GM19239 (cell line): ENCODE results near the gene C1QB.

ENCODE experiments used
- DNase-seq: peaks from one replicate; pipeline ENCODE4 v3.0.0; 2011; ENCODE audit warnings: low spot score; ENCODE audit not compliant: insufficient read length
- FAIRE-seq: peaks from 2 replicates; lab custom pipeline; 2011; peaks lifted over from hg19 to GRCh38; lab: Jason Lieb, UNC

The C1QB gene, protein sequence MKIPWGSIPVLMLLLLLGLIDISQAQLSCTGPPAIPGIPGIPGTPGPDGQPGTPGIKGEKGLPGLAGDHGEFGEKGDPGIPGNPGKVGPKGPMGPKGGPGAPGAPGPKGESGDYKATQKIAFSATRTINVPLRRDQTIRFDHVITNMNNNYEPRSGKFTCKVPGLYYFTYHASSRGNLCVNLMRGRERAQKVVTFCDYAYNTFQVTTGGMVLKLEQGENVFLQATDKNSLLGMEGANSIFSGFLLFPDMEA

DNA sequence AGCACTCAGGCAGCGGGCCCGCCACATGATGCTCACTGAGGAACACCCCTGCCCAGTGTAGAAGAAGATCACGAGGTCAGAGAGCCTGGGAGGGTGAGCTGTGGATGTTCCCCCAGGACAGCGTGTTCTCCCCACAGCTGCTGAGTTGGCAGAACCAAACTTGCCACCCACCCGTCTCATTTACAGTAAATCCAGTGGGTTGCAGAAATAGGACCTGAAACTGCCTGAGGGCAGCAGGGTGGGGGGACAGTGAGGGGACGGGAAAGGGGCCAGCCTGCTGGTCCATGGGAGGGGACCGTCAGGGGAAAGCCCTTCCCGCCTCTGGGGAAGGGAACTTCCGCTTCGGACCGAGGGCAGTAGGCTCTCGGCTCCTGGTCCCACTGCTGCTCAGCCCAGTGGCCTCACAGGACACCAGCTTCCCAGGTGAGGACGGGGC is at the start of gene C1QB:
Gene C1QB (plus strand): TSS at position 356 of the 436 bp plus-strand sequence. CDS start 6,227 bp downstream, outside the sequence.
- DNase-seq (no peak), FAIRE-seq (no peak)

DNA sequence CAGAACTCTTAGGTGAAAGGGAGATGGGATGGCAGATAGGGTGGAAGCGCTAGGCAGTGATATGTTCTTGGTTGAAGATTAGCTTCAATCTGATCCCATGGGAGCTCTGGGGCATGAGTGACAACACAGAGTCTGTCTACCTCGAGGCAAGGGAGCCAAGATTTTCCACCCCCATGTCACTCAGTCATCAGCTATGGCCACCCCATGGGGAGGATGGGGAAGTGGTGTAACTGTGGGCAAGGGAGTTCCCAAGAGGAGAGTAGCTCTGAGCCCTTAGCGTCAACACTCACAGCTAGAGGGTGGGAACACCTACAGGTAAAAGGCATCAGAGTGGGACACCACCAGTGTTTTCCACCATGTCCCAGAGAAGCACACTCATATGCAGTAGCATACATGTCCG is 46.9 kb upstream of the C1QB start:
- DNase-seq (no peak), FAIRE-seq (no peak)

DNA sequence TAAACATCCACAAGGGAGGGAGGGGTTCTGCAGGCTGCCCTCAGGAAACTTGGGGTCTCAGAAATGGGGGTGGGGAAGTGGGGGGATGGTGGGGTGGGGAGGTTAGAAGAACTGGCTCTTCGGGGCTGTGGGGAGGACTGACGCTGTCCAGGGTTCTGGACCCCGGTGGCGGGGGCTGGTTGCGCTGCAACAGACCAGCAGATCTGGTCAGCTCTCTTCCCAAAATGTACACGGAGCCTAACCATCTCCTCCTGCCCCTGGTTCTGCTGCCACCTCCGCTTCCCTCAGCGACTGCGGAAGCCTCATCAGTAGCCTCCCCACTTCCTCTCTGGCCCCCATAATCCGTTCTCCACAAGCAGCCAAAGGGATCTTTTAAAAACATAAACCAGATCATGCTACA is 45.9 kb upstream of the C1QB start:
- no peak for FAIRE-seq
- DNase-seq = no peak

DNA sequence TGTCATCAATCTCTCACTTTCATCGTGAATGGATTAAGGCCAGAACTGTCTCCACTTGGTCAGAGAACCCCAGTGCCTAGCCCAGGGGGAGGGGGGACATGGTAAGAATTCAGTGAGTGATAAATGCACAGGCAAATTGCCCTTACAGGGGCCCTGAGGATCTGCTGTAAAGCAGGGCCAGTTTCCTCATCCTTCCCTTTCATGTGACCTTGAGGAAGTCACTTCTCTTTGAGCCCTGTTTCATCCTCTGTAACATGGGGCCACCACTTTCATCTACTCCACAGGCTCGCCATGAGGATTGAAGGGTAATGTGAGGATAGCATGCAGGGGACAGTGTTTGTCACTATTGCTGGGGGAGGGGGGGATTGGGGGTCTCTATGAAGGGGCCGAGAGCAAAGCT is 44.7 kb upstream of the C1QB start:
- no peak for FAIRE-seq
- no peak for DNase-seq

DNA sequence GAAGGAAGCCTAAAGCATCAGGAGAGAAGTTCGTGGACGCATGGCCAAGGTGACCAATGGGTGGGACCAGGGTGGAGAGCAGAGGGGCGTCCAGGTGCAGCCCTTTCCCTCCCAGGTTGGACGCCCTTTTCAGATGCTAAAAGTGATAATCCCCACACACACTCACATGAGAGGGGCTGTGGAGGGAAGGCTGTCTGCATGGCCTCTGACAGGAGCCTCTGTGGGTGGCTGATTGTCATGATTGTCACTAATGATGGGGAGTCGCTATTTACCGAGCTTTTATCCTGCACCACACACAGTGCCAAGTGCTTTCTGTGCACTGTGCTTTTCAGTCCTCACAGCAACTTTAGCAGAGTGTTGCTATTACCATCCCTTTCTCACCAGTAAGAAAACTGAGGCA is 43.7 kb upstream of the C1QB start:
- DNase-seq (no peak), FAIRE-seq (no peak)

DNA sequence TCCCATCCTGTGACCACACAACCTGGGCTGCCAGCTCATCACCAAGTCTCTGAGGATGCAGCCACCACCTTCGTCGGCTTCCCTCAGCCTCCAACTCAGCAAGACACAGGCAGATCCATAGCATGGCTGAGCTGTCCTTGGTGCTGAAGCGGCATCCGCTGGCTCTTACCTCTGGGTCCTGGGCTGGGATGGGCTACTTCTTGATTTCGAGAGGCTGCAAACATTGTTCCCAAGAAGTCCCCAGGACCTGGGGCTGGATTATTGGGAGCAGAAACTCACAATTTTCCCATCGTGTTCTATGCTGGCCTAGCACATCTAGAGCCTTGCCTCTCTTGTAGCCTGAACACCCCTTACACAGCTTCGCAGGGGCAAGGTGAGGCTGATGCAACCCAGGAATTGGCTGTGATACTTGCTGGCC is 41.5 kb upstream of the C1QB start:
- DNase-seq (no peak), FAIRE-seq (no peak)

DNA sequence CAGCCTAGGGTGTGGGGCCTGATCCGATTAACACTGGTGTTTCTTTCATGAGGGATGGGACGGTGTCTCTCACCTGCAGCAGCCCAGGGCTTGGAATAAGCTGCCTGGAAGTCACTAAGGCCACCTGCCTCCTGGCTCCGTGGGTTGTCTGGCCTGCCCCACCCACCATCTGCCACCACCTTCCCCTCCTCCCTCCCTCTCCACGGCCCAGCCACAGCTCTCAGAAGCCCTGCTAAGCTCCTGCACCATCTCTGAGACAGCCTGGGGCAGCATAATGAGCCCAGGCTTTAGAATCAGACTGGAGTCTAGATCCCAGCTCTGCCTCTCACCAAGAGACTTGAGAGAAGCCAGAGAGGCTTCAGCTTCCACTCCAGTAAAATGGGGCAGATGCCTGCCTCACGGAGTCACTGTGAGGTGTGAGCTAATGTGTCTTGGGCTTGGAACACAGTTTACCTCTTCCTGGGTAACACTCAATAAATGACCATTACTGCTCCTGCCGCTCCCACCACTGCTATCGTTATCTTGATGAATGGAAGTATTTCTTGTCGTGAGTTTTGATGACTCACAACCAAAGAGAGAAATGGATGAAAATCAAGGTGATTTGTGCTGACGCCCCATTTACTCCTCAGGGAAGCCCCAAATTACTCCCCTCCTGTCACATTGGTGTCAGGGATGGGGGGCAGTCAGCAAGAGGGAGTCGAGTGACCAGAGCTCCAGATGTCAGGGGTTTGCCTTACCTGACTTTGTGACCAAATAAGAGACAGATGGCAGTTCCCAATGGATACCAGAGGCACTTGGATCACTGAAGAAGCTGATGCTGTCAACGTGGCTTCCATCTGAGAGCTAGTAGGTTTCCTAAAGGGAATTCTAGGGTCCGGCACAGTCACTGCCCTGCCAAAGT is 40.1 kb upstream of the C1QB start:
- no peak for FAIRE-seq
- no peak for DNase-seq

DNA sequence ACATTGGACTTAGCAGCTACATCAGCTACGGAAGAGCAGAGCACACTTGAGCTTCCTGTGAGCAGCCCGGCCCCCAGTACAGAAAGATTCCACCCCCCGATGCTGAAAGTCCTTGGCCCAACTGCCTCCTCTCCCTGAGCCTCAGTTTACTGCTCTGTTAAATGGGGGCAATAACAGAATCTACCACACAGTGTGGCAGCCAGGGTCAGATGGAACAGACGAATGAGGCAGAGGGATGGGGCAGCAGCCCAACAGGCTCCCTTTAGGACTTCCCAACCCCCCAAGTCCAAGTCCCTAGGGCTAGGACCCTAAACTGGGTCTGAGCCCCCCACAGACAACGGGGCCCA is 39.5 kb upstream of the C1QB start:
- DNase-seq = no peak
- FAIRE-seq = no peak

DNA sequence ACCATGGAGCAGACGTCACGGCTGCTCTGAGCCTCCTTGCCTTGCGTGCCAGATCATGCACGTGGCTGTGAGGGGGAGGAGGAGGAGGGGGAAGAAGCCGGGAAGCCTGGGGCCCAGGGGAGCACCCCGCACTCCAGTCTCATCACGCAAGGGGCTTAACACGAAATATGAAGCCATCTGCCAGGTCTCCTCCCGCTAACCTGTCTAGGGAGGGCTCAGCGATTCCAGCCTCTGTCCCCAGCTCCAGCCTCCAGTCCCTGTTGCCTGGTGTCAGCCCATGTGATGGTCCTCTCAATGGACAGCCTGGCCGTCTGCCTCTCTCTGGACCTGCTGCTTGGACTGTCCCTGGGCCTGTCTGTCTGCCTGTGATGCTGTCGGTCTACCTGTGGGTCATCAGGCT is 39.1 kb upstream of the C1QB start:
- no peak for FAIRE-seq
- no peak for DNase-seq

DNA sequence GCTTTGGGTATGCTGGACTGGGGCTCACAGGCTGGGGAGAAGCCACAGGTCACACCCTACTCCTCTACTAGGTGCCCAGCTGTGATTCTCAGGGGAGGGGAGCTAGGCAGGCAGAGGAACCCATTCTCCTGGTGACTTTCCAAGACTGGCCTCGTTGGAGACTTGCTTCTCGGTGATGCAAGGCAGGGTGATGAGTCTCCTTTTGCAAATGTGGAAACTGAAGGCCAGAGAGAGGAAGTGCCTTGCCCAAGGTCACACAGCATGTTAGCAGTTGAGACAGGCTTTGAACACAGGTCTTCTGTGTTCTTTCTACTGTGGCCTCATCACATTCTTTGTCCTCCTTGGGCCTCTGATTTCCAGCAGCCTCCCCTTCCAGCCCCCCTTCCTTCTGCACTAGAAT is 37.1 kb upstream of the C1QB start:
- FAIRE-seq (no peak), DNase-seq (no peak)

DNA sequence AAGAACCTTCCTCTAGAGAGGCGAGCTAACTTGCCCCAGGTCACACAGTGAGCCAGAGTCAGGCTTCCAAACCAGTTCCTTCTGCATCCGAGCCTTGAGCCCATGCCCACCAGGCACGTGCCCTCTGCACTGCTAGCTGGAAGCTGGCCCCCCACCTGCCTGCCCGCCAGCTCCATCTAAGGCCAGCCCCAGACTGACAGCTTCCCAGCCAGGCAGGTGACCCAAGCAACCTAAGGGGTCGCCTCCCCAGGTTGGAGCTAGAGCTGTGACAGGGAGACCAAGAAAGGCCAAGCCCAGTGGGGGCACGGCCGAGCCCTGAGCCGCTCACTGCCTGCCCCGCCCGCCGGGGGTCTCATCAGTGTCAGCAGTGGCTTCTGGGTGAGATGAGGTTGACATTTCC is 36.5 kb upstream of the C1QB start:
- FAIRE-seq = no peak
- DNase-seq = no peak

DNA sequence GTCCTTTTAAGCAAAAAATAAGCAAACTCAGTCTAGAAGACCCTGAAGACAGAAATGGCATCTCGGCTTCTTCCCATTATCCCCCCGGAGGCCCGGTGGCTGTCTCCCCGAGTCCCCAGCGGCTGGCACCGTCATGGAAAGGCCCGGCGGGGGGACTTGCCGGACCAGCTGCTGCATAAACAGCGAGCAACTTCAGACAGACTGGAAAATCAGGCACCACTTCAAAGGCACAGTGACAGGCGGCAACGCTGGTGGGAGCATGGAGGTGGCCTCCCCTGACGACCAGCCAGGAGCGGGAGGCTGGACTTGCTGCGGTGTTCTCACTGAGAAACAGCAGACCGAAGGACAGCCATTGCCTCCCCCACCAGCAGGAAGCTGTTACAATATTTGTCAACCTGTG is 35.0 kb upstream of the C1QB start:
- no peak for FAIRE-seq
- DNase-seq = no peak

DNA sequence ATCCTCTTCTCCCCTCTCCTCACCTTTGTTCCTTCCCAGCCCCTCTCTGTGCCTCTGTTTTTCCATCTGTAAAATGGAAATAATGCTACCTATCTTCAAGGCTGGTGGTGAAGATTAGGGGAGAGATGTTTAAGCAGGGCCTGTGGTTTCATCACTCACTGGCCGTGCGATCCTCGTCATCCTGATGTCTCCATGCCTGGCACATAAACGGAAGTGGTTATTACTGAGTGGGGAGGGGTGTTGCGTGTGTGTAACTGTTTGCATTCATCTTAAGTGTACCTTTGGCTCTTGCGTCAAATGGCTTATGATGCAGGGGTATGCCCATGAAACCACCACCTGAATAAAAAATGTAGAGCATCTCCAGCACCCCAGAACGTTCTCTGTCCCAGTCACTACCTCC is 33.8 kb upstream of the C1QB start:
- DNase-seq (no peak), FAIRE-seq (no peak)

DNA sequence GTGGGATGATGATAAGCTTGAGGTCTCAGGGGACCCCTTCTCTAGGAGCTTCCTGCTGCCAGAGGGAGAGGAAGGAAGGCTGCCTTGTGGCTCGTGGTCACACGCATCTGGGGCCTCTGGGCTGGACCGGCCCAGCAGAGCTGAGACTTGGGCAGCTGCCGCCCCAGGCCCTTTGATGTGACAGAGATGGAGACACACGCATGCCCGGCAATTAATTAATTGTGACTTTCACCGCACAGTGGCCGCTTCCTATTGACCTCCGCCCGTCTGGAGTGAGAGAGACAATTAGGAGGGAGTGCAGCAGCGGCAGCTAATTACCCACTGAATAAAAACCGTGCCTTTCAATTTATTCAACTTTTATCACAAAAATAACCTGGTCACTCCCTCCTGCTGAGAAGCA is 33.2 kb upstream of the C1QB start:
- DNase-seq (no peak), FAIRE-seq (no peak)

DNA sequence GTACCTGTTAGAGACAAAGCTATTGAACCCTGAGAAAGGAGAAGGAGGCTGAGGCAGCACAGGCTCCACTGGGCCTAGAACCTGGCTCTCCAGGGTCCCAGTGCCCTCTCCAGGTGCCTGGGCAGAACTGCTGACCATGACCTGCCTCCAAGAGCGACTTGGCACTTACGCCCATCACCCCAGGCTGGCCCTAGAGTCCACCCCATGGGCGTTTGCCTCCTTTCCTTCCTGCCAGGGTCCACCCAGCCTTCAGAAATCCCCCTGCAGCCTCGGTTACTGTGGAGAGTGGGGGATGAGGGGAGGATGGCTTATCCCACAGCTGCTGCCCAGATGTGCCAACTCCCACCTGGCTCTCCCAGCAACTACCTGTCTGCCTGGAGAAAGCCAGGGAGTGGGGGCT is 31.3 kb upstream of the C1QB start:
- no peak for DNase-seq
- FAIRE-seq = no peak

DNA sequence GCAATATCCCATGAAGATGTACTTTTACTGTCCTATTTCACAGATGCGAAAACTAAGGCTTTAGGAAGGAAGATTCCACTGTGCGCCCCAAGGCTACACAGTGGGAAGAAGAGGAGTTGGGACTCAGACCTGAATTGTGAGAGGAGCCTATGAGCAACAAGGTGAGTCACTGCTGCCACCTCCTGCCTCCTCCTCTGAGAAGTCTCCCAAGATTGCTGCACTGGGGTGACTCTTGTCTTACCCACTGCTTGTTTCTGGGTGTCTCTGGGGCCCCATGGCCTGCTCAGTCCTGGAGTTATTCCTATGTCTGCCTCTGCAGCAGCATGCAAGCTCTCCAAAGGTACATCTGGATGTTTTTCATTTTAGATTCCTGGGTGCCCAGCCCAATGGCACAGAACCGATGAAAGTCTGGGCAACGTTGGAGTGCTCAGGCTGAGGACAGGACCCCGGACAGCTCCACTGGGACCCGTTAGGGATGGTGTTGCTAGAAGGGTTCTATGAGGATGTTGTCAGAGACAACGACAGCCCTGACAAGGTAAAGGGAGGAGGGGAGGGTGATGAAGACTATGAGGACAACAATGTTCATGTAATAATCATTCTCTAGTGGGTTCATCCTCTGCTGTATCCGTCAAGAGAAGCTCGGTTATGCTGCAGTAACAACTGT is 27.6 kb upstream of the C1QB start:
- FAIRE-seq = no peak
- DNase-seq = no peak

DNA sequence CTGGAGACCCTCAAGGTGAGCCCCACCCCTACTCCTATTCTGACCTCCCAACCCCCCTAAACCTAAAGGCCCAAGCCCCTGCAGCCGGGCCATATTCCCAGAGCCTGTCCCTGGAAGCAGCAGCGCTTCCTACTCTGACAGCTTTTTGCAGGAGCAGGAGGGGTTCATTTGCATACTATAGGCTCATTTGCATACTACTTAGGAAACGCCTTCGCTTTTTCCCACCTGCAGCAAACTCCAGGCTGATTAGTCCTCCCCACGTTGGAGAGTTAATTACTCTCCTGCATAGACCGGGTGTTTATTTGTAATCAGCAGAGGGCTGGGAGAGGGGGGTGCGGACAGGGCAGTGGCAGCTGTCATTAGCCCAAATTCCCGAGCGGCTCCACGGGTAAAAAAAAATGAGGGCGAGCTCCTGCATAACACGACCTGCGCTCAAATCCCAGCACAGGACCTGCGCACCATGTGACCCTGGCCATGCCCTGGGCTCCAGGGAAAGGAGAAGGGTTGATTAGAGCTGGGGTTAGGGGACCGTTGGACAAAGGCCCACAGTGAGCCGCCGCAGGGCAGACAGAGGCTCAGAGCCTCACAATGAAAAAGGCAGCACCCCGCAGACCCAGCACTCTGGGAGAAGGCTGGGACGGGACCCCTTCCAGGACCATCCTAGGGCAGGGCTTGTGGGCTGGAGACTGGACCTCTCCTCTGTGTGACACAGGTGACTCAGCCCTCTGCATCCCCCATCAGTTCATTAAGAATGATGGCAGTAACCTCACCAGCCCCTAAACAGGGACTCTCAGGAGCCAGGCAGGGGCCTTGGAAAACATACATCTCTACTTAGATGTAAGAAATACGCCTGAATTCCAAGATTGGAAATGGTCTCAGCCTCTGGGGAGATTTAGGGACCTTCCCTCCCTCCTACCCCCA is 26.5 kb upstream of the C1QB start:
- FAIRE-seq = no peak
- no peak for DNase-seq

DNA sequence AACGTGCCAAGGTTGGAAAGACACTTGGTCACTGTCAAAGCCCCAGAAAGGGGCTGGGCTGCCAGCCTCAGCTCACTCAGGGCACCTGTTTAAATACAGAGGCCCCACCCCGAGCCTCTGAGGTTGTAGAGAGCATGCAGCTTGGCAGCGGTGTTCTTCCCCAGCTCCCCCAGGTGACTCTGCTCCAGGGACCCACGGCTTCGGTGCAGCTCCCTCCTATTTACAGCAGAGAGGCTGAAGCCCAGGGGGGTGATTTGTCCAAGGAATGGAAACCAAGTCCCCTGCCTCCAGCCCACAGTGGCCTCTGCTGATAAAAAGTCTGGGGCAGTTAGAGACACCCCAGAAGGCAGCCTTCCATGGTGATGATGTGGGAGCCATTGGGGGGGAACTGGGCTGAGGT is 25.7 kb upstream of the C1QB start:
- FAIRE-seq (no peak), DNase-seq (no peak)

DNA sequence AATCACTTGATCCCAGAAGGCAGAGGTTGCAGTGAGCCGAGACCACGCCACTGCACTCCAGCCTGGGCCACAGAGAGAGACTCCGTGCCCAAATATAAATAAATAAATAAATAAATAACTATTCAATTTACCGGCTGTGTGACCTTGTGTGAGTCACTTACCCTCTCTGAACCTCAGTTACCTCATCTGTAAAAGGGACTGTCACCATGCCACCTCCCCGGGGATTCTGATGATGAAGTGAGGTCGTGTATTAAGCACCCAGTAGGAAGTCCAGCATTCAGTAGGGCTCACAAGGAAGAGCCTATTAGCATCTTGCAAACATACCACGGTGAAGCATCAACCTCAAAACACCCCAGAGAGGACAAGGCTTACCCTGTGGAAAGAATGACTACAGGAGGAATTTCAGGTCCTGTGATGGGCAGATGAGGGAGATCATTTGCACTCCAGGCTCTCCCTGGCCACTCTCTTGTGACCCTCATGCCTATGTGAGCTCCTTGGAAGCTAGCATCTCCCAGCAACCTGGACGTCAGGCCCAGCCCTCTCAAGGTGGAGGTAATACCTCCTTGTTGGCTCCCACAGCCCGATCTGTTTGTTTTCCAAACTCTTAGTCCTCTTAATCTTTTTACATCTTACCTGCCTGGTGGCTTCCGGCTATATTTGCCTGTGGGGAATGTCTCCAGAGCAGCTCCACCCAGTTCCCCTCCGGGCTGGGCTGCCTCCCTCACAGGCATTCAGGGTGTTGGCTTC is 24.2 kb upstream of the C1QB start:
- no peak for FAIRE-seq
- no peak for DNase-seq

DNA sequence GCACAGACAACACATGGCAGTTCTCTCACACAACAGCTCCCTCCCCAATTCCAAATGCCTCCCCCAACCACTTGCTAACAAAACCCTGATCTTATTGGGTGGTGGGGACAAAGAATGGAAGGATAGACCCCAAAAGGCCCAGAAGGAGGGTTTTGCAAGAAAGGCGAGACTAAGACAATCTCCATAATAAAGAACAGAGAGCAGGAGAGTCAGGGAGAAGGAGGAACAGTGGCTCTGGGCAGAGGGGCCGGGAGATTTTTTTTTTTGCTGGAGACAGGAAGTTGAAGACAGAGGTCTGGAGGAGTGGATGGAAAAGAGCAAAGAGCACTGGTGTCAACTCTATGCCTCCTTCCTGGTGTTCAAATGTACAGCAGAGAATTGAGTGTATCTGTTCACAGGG is 23.1 kb upstream of the C1QB start:
- FAIRE-seq (no peak), DNase-seq (no peak)
